ENCODE measurements around the gene KCNQ4. TPM values are rescaled to one million over a fixed set of nuclear protein-coding genes. Genes with fewer than 3 reads are reported as not detected.

The KCNQ4 gene
- total RNA-seq, 2 donors from 2014 or later: 1.0 to 1.7 TPM

DNA sequence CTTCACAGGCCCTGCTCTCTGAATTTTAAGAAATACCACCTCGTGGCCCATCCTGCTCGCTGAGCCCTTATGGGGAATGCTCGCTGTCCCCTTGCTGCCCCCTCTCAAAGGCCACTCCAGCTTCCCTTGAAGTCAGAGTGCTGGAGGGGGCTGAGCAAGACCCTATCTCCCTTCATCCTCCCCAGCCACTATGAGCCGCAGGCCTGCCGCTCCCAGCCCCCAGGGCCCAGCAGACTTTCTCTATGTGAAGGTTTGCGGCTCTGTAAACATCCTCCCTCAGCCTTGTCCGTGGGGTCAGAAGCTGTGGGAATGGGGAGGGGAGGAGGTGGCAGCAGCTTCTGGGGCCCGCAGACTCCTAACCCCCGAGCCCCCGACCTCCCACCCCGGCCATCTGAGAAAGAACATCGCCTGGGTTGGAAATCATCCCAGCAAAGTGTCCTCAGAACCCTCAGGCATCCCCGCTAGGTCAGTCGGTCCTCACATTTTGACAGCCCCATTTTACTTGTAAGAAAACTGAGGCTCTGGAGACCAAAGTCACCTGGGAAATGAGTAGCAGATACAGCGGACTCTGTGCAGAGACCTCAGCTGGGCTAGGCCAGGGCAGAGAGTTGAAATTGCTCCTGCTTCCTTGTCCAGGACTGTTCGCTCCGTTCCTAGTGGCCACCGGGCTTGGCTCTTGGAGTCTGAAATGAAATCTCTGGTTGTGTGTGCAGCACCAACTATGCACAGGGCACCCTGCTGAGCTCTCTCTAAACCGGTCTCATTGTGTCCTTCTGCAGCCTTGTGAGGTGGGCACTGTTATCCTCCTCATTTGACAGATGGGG lies 4.4 kb downstream of the KCNQ4 start:
- no peak overlapping the region for H3K4me3 ChIP-seq
- H3K27ac ChIP-seq: no peak overlapping the region
- TF ChIP-seq, protein P1, sequence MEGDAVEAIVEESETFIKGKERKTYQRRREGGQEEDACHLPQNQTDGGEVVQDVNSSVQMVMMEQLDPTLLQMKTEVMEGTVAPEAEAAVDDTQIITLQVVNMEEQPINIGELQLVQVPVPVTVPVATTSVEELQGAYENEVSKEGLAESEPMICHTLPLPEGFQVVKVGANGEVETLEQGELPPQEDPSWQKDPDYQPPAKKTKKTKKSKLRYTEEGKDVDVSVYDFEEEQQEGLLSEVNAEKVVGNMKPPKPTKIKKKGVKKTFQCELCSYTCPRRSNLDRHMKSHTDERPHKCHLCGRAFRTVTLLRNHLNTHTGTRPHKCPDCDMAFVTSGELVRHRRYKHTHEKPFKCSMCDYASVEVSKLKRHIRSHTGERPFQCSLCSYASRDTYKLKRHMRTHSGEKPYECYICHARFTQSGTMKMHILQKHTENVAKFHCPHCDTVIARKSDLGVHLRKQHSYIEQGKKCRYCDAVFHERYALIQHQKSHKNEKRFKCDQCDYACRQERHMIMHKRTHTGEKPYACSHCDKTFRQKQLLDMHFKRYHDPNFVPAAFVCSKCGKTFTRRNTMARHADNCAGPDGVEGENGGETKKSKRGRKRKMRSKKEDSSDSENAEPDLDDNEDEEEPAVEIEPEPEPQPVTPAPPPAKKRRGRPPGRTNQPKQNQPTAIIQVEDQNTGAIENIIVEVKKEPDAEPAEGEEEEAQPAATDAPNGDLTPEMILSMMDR (IDR thresholded peaks at IDR 0.05): no peak
- peaks cover 0 to 17% of the 10 kb centered on the region in 2 donors for H3K4me1 ChIP-seq
- H3K36me3 ChIP-seq: no peaks in the 10 kb centered on the region
- H3K9me3 ChIP-seq: no peaks in the 10 kb centered on the region
- no peak for DNase-seq (ENCODE audit: low spot score)
- no peaks in the 10 kb centered on the region for H3K27me3 ChIP-seq

- H3K4me3 ChIP-seq: no peak overlapping the region
- no peak for DNase-seq (ENCODE audit: low spot score)
- H3K36me3 ChIP-seq: no peaks in the 10 kb centered on the region
- peaks cover 0 to 12% of the 10 kb centered on the region in 2 donors for H3K4me1 ChIP-seq
- no peak overlapping the region for H3K27ac ChIP-seq
- H3K9me3 ChIP-seq: no peaks in the 10 kb centered on the region
- H3K27me3 ChIP-seq: no peaks in the 10 kb centered on the region
- TF ChIP-seq, protein P1 (IDR thresholded peaks at IDR 0.05): no peak
Measured at GRCh38 chr1:40788561-40789341, 5.2 kb downstream of the KCNQ4 start.

GRCh38 chr1:40789342-40789598 lies 5.7 kb downstream of the KCNQ4 start:
- H3K27ac ChIP-seq: no peak overlapping the region
- H3K9me3 ChIP-seq: no peaks in the 10 kb centered on the region
- H3K4me1 ChIP-seq: peaks cover 0 to 11% of the 10 kb centered on the region in 2 donors
- H3K27me3 ChIP-seq: no peaks in the 10 kb centered on the region
- H3K36me3 ChIP-seq: no peaks in the 10 kb centered on the region
- TF ChIP-seq, protein P1 (IDR thresholded peaks at IDR 0.05): no peak
- no peak for DNase-seq (ENCODE audit: low spot score)
- no peak overlapping the region for H3K4me3 ChIP-seq

DNA sequence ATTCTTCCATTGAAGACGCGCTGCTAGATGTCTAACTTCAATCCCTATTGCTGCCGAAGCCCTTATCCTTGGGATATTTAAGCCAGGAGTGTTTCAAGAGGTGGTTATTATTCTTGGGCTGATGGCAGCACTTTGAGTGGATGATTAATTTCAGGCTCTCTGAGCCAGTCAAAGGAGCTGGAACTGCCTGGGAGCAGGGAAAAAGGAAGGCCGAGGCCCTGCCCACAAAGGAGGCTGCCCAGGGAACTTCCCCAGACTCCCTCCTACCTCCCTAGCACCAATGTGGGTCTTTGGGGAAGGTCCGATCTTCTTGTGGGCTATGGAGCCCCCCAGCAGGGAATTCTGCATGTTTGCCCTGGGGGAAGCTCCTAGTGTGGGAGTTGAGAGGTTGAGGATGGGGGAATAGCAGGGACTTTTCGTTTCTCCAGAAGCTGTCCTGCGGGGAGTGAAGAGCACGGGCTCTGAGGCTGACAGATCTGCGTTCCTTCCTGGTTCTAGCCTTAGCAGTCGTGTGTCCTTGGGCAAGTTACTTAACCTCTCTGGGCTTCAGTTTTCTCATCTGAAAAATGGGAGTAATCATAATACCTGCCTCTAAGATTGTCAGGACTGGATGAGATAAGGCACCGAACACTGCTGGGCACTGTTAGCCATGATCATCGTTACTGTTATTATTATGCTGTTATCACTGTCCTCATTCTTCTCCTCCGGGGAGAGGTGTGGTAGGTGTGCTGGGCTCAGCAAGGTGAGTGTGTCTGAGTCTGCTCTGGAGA lies 6.3 kb downstream of the KCNQ4 start:
- TF ChIP-seq, protein P1 (IDR thresholded peaks at IDR 0.05): no peak
- H3K27me3 ChIP-seq: no peaks in the 10 kb centered on the region
- no peaks in the 10 kb centered on the region for H3K36me3 ChIP-seq
- H3K4me3 ChIP-seq: no peak overlapping the region
- no peaks in the 10 kb centered on the region for H3K9me3 ChIP-seq
- DNase-seq (ENCODE audit: low spot score): no peak
- H3K27ac ChIP-seq: no peak overlapping the region
- H3K4me1 ChIP-seq: peaks cover 0 to 5% of the 10 kb centered on the region in 2 donors

DNA sequence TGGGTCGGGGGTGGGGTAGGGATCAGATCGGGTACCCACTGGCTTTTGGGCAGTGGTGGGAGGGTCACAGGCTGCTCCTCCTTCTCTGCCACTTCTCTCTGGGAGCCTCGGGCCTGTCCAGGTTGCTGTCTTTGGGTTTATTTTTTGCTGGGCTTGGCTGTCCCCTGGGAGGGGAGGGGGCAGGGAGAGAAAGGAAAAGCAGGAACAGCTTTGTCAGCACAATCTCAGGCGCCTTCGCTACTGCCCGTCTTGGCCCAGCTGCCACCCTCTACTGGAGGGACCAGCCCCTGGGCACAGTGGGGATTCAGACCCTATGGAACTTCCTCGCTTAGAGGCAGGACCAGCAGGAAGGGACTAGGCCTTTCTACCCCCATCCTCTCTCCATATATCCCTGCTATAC lies 8.4 kb downstream of the KCNQ4 start:
- TF ChIP-seq, protein P1 (IDR thresholded peaks at IDR 0.05): no peak
- no peak for DNase-seq (ENCODE audit: low spot score)
- H3K27ac ChIP-seq: no peak overlapping the region

More for the DNA sequence above, 8.4 kb downstream of the KCNQ4 start:
- Histone ChIP-seq H3K36me3 (no peaks in the 10 kb centered on the region), H3K9me3 (no peaks in the 10 kb centered on the region), H3K4me1 (peaks cover 0 to 6% of the 10 kb centered on the region in 2 donors), H3K27me3 (no peaks in the 10 kb centered on the region), H3K4me3 (no peak overlapping the region)
